HepG2 (cell line): Measurements from ENCODE around the gene EMID1. TPM values are rescaled to one million over a fixed set of nuclear protein-coding genes. Genes with fewer than 3 reads are reported as not detected.

Source experiments
- ARHGAP35 ChIP-seq: sonication (generic); formaldehyde crosslinking; IDR thresholded peaks from 2 replicates; pipeline ENCODE4 v1.9.0; 2022; ENCODE audit warnings: mild to moderate bottlenecking, inconsistent platforms, moderate library complexity, missing genetic modification reagents, borderline replicate concordance
- ASH2L ChIP-seq: fragments of 300-600, 200-600 bp; sonication (generic); IDR thresholded peaks from 2 replicates; pipeline ENCODE4 v1.7.0; 2017; ENCODE audit warnings: low read depth, mild to moderate bottlenecking, moderate library complexity, mixed read lengths, low read length; ENCODE audit not compliant: insufficient read length
- ATF7-NPFF ChIP-seq: sonication (generic); formaldehyde crosslinking; IDR thresholded peaks from 2 replicates; pipeline ENCODE4 v1.8.1; 2023; ENCODE audit warnings: mild to moderate bottlenecking, low read depth, missing genetic modification reagents, moderate library complexity
- ELF3 ChIP-seq: IDR thresholded peaks from 2 replicates; pipeline ENCODE4 v1.6.1; 2016; ENCODE audit warnings: missing genetic modification reagents, missing compliant biosample characterization
- HOXA5 ChIP-seq: sonication (generic); formaldehyde crosslinking; IDR thresholded peaks from 2 replicates; pipeline ENCODE4 v1.4.0; 2020; ENCODE audit warnings: missing genetic modification reagents
- MTF2 ChIP-seq: sonication (generic); formaldehyde crosslinking; IDR thresholded peaks from 2 replicates; pipeline ENCODE4 v1.5.0; 2020; ENCODE audit warnings: missing genetic modification reagents, borderline replicate concordance
- NAIF1 ChIP-seq: sonication (generic); formaldehyde crosslinking; IDR thresholded peaks from 2 replicates; pipeline ENCODE4 v1.5.0; 2020; ENCODE audit warnings: mild to moderate bottlenecking, missing genetic modification reagents, borderline replicate concordance
- PCBP2 ChIP-seq: fragments of 200-400 bp; formaldehyde crosslinking; optimal IDR thresholded peaks from 2 replicates; pipeline ENCODE3; 2018; ENCODE audit warnings: low read length, low read depth; ENCODE audit not compliant: poor library complexity, severe bottlenecking
- SATB2 ChIP-seq: sonication (generic); formaldehyde crosslinking; IDR thresholded peaks from 2 replicates; pipeline ENCODE4 v1.5.0; 2020; ENCODE audit warnings: missing genetic modification reagents
- SMYD3 ChIP-seq: sonication (generic); formaldehyde crosslinking; IDR thresholded peaks from 2 replicates; pipeline ENCODE4 v1.8.1; 2023; ENCODE audit warnings: mild to moderate bottlenecking, missing genetic modification reagents
- ZBTB43 ChIP-seq: sonication (generic); formaldehyde crosslinking; conservative IDR thresholded peaks from 2 replicates; pipeline ENCODE4 v1.4.0; 2020; ENCODE audit warnings: missing genetic modification reagents
- ZNF431 ChIP-seq: sonication (generic); formaldehyde crosslinking; IDR thresholded peaks from 2 replicates; pipeline ENCODE4 v1.9.0; 2022; ENCODE audit warnings: missing genetic modification reagents, low read depth, mild to moderate bottlenecking, borderline replicate concordance
- ZNF558 ChIP-seq: sonication (generic); formaldehyde crosslinking; IDR thresholded peaks from 2 replicates; pipeline ENCODE4 v1.9.0; 2022; ENCODE audit warnings: mild to moderate bottlenecking, missing genetic modification reagents, borderline replicate concordance
- ZNF563 ChIP-seq: sonication (generic); formaldehyde crosslinking; IDR thresholded peaks from 2 replicates; pipeline ENCODE4 v1.8.0; 2022; ENCODE audit warnings: mild to moderate bottlenecking, moderate library complexity, missing genetic modification reagents
- ZNF703 ChIP-seq: sonication (generic); formaldehyde crosslinking; IDR thresholded peaks from 2 replicates; pipeline ENCODE4 v1.5.1; 2020; ENCODE audit warnings: missing genetic modification reagents, mild to moderate bottlenecking, moderate library complexity, borderline replicate concordance
- ZNF749 ChIP-seq: sonication (generic); formaldehyde crosslinking; IDR thresholded peaks from 2 replicates; pipeline ENCODE4 v1.8.0; 2022; ENCODE audit warnings: mild to moderate bottlenecking, missing genetic modification reagents, moderate library complexity, borderline replicate concordance
- ZNF777 ChIP-seq: sonication (generic); formaldehyde crosslinking; IDR thresholded peaks from 2 replicates; pipeline ENCODE4 v1.4.0; 2020; ENCODE audit warnings: missing genetic modification reagents
- polyA plus RNA-seq, 8 experiments: library from polyadenylated mRNA; depleted of rRNA in 3 of 8; stranded (reverse) in 7 of 8; unstranded in 1 of 8; fragments of >200 nt; fragmentation: Illumina TruSeq in 4 of 8; extraction: Trizol in 4 of 8; gene quantifications; 2 replicates each; pipeline versions ENCODE4 v1.2.1 to v1.2.3, GENCODE V29; 2011 to 2016; ENCODE audit warnings: low read depth in 4 of 8, missing spikeins in 1 of 8, mixed read lengths in 1 of 8; ENCODE audit not compliant: insufficient read depth in 1 of 8
- total RNA-seq, 5 experiments: library from RNA; depleted of rRNA; stranded (reverse); fragments of >200 nt; fragmentation: Illumina TruSeq; extraction: Trizol; gene quantifications; 2 replicates each; pipeline ENCODE4 v1.2.3, GENCODE V29; 2016; ENCODE audit warnings: low read depth in 1 of 5
- TF ChIP-seq, protein P1 (sequence below): sonication (generic); formaldehyde crosslinking; IDR thresholded peaks from 2 replicates; pipeline ENCODE4 v1.4.0; 2020; ENCODE audit warnings: missing genetic modification reagents
- TF ChIP-seq, protein P2 (sequence below): IDR thresholded peaks from 2 replicates; pipeline ENCODE4 v1.6.1; 2012; ENCODE audit warnings: inconsistent platforms
- TF ChIP-seq, protein P3 (sequence below): sonication (generic); formaldehyde crosslinking; IDR thresholded peaks from 2 replicates; pipeline ENCODE4 v1.8.0; 2023; ENCODE audit warnings: mild to moderate bottlenecking, missing genetic modification reagents

Gene EMID1
- total and polyA plus RNA-seq, 2 of the 13 experiments (the other 11 are each of a cell fraction or from before 2014, with no cell fraction given): 0.45 to 0.82 TPM

DNA sequence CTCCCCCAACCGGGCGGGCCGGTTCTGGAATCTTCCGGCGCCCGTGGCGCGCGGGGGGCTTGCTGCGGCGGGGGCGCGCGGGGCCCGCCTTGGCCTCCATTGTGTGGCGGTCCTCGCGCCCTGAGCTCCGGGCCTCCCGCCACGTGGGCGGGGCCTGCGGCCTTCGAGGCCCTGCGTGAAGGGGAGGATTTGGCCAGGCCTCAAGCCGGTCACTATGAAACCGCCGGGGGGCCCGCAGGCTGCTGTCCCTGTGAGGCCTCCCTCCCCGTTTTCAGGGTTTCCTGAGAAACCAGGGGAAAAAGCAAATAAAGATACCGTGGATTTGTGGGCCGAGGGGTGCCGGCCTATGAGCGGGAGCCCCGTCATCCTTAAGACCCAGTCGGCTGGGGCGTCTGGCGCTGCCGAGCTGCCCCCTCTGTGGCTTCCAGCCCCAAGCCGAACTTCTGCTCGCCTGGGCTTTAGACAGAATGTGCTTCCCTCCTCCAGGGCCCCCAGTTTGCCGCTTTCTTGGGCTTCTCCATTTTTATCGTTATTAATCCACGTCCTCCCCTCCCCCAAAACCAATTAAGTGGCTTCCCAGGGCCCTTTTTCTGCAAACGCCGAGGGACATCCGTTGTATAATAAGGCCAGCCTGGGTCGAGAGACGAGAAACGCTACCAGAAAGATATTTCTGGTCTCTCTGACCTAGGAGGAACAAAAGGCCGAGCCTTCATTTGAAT lies 63.0 kb downstream of the EMID1 start (continued):
- TF ChIP-seq ZNF777 (peak; percentile 20; the same call in 1 of the 2 replicates), ASH2L (peak; percentile 8), ATF7-NPFF (peak; percentile 81), NAIF1 (CRISPR knock-in tag) (no peak; the same call in none of the 2 replicates), ZBTB43 (peak; percentile 35; the same call in 1 of the 2 replicates), MTF2 (peak; percentile 62; the same call in 1 of the 2 replicates), ZNF563 (peak; percentile 97), ELF3 (CRISPR knock-in tag) (peak; percentile 3; the same call in 1 of the 2 replicates), SMYD3 (0 out of 2 replicates have a peak, but pooled peaks have one; percentile 16), ZNF558 (CRISPR knock-in tag) (peak; percentile 74; the same call in 1 of the 2 replicates), ZNF431 (CRISPR knock-in tag) (0 out of 2 replicates have a peak, but pooled peaks have one; percentile 45), SATB2 (CRISPR knock-in tag) (no peak), ZNF749 (CRISPR knock-in tag) (peak; percentile 64; the same call in 1 of the 2 replicates), PCBP2 (no peak), ARHGAP35 (CRISPR knock-in tag) (0 out of 2 replicates have a peak, but pooled peaks have one; percentile 30), ZNF703 (peak; percentile 75; the same call in 1 of the 2 replicates), HOXA5 (CRISPR knock-in tag) (0 out of 2 replicates have a peak, but pooled peaks have one; percentile 22)
- TF ChIP-seq, protein P1, sequence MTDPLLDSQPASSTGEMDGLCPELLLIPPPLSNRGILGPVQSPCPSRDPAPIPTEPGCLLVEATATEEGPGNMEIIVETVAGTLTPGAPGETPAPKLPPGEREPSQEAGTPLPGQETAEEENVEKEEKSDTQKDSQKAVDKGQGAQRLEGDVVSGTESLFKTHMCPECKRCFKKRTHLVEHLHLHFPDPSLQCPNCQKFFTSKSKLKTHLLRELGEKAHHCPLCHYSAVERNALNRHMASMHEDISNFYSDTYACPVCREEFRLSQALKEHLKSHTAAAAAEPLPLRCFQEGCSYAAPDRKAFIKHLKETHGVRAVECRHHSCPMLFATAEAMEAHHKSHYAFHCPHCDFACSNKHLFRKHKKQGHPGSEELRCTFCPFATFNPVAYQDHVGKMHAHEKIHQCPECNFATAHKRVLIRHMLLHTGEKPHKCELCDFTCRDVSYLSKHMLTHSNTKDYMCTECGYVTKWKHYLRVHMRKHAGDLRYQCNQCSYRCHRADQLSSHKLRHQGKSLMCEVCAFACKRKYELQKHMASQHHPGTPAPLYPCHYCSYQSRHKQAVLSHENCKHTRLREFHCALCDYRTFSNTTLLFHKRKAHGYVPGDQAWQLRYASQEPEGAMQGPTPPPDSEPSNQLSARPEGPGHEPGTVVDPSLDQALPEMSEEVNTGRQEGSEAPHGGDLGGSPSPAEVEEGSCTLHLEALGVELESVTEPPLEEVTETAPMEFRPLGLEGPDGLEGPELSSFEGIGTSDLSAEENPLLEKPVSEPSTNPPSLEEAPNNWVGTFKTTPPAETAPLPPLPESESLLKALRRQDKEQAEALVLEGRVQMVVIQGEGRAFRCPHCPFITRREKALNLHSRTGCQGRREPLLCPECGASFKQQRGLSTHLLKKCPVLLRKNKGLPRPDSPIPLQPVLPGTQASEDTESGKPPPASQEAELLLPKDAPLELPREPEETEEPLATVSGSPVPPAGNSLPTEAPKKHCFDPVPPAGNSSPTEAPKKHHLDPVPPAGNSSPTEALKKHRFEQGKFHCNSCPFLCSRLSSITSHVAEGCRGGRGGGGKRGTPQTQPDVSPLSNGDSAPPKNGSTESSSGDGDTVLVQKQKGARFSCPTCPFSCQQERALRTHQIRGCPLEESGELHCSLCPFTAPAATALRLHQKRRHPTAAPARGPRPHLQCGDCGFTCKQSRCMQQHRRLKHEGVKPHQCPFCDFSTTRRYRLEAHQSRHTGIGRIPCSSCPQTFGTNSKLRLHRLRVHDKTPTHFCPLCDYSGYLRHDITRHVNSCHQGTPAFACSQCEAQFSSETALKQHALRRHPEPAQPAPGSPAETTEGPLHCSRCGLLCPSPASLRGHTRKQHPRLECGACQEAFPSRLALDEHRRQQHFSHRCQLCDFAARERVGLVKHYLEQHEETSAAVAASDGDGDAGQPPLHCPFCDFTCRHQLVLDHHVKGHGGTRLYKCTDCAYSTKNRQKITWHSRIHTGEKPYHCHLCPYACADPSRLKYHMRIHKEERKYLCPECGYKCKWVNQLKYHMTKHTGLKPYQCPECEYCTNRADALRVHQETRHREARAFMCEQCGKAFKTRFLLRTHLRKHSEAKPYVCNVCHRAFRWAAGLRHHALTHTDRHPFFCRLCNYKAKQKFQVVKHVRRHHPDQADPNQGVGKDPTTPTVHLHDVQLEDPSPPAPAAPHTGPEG (CRISPR knock-in tag): peak; percentile 60; the same call in 1 of the 2 replicates
- TF ChIP-seq, protein P2, sequence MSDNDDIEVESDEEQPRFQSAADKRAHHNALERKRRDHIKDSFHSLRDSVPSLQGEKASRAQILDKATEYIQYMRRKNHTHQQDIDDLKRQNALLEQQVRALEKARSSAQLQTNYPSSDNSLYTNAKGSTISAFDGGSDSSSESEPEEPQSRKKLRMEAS: peak; percentile 92
- TF ChIP-seq, protein P3, sequence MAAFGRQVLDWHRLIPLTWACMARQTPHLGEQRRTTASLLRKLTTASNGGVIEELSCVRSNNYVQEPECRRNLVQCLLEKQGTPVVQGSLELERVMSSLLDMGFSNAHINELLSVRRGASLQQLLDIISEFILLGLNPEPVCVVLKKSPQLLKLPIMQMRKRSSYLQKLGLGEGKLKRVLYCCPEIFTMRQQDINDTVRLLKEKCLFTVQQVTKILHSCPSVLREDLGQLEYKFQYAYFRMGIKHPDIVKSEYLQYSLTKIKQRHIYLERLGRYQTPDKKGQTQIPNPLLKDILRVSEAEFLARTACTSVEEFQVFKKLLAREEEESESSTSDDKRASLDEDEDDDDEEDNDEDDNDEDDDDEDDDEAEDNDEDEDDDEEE (CRISPR knock-in tag): peak; percentile 42; the same call in 1 of the 2 replicates
